H7 (cell line): ENCODE results near the gene RIPK4. TPM values are rescaled to one million over a fixed set of nuclear protein-coding genes. Genes with fewer than 3 reads are reported as not detected.

ENCODE experiments used
- total RNA-seq: library from RNA; depleted of rRNA; stranded (reverse); fragments of >200 nt; shearing (Covaris generic); gene quantifications from 2 replicates; pipeline ENCODE4 v1.2.3, GENCODE V29; 2014; rRNA removed

RIPK4 gene
- total RNA-seq, 1 experiment from 2014 or later, result 10.5 TPM

Other genes starting within 250 kb of the RIPK4 start
- 6.7 and 8.4 TPM in 2 replicates for gene PRDM15, start 112.3 kb upstream of the RIPK4 start, total RNA-seq
- gene C2CD2, start 187.0 kb upstream of the RIPK4 start, total RNA-seq, result 9.8 and 12.5 TPM in 2 replicates
- gene ZBTB21, start 243.3 kb upstream of the RIPK4 start, total RNA-seq, result 10.2 and 12.1 TPM in 2 replicates